PC-9 (cell line): ENCODE measurements around the gene SND1.

Experiments
- EZH2 ChIP-seq: fragments of 200-600 bp; sonication (generic); IDR thresholded peaks from 2 replicates; pipeline ENCODE4 v1.8.0; 2017; ENCODE audit warnings: antibody characterized with exemption, low read depth
- TF ChIP-seq, protein P1 (sequence below): fragments of 200-600 bp; sonication (generic); conservative IDR thresholded peaks from 2 replicates; pipeline ENCODE4 v1.6.1; 2017; ENCODE audit warnings: mixed run types, antibody characterized with exemption, mild to moderate bottlenecking, moderate library complexity

DNA sequence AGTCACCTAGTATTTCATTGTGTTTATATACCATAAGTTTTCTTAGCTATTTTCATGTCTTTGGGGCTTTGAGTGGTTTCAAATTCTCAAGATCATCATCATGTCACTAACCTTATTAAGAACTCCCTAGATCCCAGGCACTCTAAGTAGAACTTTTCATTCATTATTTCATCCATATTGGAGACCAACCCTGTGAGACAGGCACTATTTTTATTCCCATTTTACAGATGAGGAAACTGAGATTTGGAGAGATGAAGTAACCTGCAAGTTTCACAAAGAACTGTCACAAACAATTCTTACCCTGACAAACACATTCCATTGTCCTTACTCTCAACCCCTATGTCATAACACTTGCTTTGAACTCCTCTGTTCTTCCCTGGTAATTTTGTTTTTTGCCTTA, 13.8 kb upstream of the SND1 start:
- TF ChIP-seq, protein P1, sequence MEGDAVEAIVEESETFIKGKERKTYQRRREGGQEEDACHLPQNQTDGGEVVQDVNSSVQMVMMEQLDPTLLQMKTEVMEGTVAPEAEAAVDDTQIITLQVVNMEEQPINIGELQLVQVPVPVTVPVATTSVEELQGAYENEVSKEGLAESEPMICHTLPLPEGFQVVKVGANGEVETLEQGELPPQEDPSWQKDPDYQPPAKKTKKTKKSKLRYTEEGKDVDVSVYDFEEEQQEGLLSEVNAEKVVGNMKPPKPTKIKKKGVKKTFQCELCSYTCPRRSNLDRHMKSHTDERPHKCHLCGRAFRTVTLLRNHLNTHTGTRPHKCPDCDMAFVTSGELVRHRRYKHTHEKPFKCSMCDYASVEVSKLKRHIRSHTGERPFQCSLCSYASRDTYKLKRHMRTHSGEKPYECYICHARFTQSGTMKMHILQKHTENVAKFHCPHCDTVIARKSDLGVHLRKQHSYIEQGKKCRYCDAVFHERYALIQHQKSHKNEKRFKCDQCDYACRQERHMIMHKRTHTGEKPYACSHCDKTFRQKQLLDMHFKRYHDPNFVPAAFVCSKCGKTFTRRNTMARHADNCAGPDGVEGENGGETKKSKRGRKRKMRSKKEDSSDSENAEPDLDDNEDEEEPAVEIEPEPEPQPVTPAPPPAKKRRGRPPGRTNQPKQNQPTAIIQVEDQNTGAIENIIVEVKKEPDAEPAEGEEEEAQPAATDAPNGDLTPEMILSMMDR: no peak
- TF ChIP-seq EZH2: no peak
